ENCODE measurements around the gene KRTAP5-4.

The KRTAP5-4 gene

GRCh38 chr11:1639666-1640065 is 17.7 kb upstream of the KRTAP5-4 start:
- TF ChIP-seq CTCF (IDR thresholded peaks at IDR 0.05; ENCODE audit: control insufficient read depth, insufficient read depth, low read depth, low read length, missing control alignments): no peak
- H3K4me3 ChIP-seq (ENCODE audit: control insufficient read depth, low read depth, low read length): no peak overlapping the region
- DNase-seq (ENCODE audit: low read depth): no peak

DNA sequence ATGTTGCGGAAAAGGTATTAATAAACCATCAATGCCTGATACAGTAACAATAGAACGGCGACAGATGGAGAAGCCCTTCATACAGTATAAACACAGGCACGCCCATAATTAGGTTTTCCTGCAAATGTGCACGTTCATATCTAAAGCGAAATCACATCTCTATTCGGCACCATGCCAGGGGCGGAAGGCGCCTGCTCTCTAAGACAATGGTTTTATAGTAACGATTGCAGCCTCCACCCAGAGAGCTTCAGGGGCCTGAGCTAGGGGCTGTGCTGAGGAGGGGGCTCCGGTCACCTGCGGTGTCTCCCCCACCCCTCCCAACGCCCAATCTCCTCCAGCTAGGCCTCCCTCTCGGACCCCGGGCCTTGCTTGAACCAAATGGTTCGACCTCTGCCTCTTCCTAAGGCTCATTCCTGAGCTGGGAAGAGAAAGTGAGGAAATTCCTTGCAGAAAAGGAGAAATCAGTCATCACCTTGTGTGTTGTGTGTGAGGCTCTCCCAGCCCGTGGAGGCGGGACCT is 17.2 kb upstream of the KRTAP5-4 start:
- H3K4me3 ChIP-seq (ENCODE audit: control insufficient read depth, low read depth, low read length): no peak overlapping the region
- TF ChIP-seq CTCF (IDR thresholded peaks at IDR 0.05; ENCODE audit: control insufficient read depth, insufficient read depth, low read depth, low read length, missing control alignments): no peak
- no peak for DNase-seq (ENCODE audit: low read depth)

- no peak for DNase-seq (ENCODE audit: low read depth)
- no peak overlapping the region for H3K4me3 ChIP-seq (ENCODE audit: control insufficient read depth, low read depth, low read length)
- no peak for TF ChIP-seq CTCF (IDR thresholded peaks at IDR 0.05; ENCODE audit: control insufficient read depth, insufficient read depth, low read depth, low read length, missing control alignments)
Observed at GRCh38 chr11:1638344-1638743, 16.4 kb upstream of the KRTAP5-4 start.

DNA sequence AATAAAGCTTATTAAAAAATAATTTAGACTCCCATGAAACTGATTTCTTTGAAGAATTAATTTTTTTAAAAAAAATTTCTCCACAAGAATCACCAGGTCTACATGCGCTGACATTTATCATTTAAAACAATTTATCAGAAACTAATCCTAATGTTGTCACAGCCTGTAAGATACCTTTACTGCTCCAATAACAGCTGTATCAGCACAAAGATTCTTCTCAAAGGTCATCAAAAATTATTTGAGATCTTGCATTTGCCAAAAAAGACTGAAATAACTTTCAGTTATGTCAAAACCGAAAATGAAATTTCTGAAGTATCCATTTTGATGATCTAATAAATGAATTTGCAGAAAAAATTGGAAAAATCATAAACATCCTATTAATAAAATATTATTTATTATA is 15.7 kb upstream of the KRTAP5-4 start:
- TF ChIP-seq CTCF (IDR thresholded peaks at IDR 0.05; ENCODE audit: control insufficient read depth, insufficient read depth, low read depth, low read length, missing control alignments): no peak
- no peak overlapping the region for H3K4me3 ChIP-seq (ENCODE audit: control insufficient read depth, low read depth, low read length)
- no peak for DNase-seq (ENCODE audit: low read depth)

DNA sequence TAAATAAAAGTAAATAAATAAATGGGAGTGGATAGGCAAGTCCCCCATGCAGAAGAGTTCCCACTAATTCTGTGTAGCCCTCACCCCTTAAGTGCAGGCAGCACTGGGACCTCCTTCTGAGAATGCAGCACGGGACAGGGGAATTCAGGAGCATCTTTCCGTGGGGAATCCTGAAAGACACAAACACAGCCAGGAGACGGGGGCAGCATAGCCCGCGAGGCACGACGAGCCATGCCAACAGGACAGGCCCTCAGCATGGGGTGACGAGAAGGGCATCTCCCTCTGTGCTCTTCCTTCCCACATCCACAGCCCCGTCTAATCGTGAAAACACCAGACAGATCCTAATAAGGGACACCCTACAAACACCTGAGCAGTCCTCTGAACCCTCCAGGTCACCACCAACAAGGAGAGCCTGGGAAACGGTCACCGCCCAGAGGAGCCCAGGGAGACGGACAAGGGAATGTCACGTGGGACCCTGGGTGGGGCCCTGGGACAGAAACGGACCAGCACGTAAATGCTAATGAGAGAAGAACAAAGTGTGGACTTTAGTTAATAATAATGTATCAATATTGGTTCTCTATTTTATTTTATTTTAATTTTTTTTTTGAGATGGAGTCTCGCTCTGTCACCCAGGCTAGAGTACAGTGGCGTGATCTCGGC is 14.5 kb upstream of the KRTAP5-4 start:
- H3K4me3 ChIP-seq (ENCODE audit: control insufficient read depth, low read depth, low read length): no peak overlapping the region
- no peak for DNase-seq (ENCODE audit: low read depth)
- no peak for TF ChIP-seq CTCF (IDR thresholded peaks at IDR 0.05; ENCODE audit: control insufficient read depth, insufficient read depth, low read depth, low read length, missing control alignments)

- DNase-seq (ENCODE audit: low read depth): no peak
- no peak for TF ChIP-seq CTCF (IDR thresholded peaks at IDR 0.05; ENCODE audit: control insufficient read depth, insufficient read depth, low read depth, low read length, missing control alignments)
- no peak overlapping the region for H3K4me3 ChIP-seq (ENCODE audit: control insufficient read depth, low read depth, low read length)
Observed at GRCh38 chr11:1633864-1634263, 11.9 kb upstream of the KRTAP5-4 start.

Measured in AG09309 (cell line).